ENCODE measurements around the gene CDH24.

CDH24 gene

DNA sequence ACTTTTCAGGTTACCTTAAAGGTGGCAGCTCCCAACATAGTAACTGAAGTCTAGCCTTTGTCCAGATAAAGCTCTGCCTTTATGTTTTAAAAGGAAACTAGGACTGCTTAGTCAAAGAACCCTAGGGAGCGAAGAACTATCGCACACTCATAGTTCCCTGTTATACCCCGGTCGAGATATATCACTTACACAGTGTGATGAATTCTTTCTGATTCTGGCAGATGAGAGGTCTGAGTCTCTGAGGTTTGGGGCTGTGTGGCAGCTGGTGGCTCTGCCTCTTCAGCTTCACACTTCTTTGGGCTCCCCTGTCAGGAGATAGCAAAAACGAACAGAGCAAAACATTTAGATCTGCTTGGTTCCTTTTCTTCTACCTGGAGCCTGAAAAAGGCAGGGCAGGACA, 20.6 kb upstream of the CDH24 start:
- peak in 1 of 2 donors; percentile 58 for DNase-seq (ENCODE audit: low read depth in 2 of 2)
- TF ChIP-seq, protein P1, sequence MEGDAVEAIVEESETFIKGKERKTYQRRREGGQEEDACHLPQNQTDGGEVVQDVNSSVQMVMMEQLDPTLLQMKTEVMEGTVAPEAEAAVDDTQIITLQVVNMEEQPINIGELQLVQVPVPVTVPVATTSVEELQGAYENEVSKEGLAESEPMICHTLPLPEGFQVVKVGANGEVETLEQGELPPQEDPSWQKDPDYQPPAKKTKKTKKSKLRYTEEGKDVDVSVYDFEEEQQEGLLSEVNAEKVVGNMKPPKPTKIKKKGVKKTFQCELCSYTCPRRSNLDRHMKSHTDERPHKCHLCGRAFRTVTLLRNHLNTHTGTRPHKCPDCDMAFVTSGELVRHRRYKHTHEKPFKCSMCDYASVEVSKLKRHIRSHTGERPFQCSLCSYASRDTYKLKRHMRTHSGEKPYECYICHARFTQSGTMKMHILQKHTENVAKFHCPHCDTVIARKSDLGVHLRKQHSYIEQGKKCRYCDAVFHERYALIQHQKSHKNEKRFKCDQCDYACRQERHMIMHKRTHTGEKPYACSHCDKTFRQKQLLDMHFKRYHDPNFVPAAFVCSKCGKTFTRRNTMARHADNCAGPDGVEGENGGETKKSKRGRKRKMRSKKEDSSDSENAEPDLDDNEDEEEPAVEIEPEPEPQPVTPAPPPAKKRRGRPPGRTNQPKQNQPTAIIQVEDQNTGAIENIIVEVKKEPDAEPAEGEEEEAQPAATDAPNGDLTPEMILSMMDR (IDR thresholded peaks at IDR 0.05; ENCODE audit: low read depth, low read length): no peak
- no peak overlapping the region for H3K4me3 ChIP-seq (replicated peaks in 1 of 2; ENCODE audit: low read depth in 2 of 2, low read length in 2 of 2)

DNA sequence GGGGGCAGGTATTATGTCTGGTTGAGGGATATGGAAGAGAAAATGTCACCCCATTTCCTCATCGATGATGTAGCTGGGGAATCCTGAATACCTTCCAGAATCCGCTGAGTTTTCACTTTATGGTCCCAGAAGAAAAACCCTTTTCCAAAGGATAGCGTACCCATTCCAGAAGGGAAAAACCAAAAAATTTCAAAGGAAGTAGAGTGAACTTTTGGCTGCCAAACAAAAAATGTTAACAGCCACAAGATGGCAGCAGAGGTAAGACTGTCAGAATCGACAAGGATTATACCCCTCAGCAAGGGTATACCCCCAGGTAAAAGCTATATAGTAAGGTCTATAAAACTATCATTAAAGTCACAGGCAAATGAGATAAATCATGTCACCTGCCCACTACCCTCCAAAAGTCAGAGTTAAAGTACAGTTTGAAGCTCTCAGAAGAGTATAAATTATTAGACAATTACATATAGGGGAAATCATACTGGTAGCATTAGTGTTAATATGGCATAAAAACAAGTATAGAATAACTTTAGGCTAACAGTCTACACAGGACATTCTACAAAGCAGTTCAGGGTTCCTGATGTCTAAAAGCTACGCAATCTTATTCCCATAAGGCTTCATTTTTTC, 19.6 kb upstream of the CDH24 start:
- peak; percentile 56 to 60 for DNase-seq (ENCODE audit: low read depth in 2 of 2)
- TF ChIP-seq, protein P1 (IDR thresholded peaks at IDR 0.05; ENCODE audit: low read depth, low read length): peak; percentile 70
- no peak overlapping the region for H3K4me3 ChIP-seq (replicated peaks in 1 of 2; ENCODE audit: low read depth in 2 of 2, low read length in 2 of 2)

DNA sequence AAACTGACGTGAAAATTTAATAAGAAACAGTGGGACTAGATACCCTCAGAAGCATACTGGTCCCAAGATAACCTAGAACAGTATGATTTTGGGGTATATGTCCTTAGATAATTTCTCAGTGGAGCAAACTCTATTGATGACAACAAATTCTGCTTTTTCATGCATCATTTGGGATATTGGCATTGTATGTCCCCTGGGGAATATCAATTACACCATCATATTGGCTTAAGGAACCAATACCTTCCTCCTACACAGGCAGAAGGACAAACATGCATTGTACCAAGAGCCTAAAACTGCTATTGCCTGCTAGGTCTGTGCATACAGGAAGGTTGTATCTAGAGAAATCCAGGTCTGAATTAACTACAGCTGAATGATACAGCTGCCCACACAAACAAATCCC, 17.6 kb upstream of the CDH24 start:
- DNase-seq (ENCODE audit: low read depth in 2 of 2): no peak
- TF ChIP-seq, protein P1 (IDR thresholded peaks at IDR 0.05; ENCODE audit: low read depth, low read length): no peak
- no peak overlapping the region for H3K4me3 ChIP-seq (replicated peaks in 1 of 2; ENCODE audit: low read depth in 2 of 2, low read length in 2 of 2)

DNA sequence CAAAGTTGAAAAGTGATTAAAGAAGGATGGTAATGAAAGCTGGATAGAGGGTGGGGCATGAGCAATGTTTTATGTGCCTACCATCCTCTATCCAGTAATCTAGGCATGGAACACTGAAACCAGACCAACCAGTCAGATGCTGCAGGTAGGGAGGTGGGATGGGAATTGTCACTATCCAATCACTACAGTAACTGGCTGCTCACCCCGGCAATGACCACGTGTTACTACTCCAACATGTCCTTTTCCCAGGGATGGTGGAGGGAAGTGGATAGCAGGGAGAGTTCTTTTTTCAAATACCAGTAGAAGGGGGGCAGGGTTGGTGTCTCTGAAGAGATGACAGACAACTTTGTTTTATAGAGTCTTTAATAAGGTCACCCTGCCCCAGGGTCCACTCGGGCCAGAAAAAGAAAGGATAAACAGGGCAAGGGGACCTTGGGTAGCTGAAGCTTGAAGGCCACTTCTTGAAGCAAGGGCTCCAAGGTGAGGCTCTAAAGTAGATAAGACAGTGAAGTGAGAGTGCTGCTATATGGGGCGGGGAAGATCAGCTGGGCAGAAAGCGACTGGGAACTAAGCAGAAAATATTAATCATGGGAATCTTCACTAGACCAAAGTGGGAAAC, 14.7 kb upstream of the CDH24 start:
- H3K4me3 ChIP-seq (replicated peaks in 1 of 2; ENCODE audit: low read depth in 2 of 2, low read length in 2 of 2): no peak overlapping the region
- DNase-seq (ENCODE audit: low read depth in 2 of 2): no peak
- TF ChIP-seq, protein P1 (IDR thresholded peaks at IDR 0.05; ENCODE audit: low read depth, low read length): no peak

DNA sequence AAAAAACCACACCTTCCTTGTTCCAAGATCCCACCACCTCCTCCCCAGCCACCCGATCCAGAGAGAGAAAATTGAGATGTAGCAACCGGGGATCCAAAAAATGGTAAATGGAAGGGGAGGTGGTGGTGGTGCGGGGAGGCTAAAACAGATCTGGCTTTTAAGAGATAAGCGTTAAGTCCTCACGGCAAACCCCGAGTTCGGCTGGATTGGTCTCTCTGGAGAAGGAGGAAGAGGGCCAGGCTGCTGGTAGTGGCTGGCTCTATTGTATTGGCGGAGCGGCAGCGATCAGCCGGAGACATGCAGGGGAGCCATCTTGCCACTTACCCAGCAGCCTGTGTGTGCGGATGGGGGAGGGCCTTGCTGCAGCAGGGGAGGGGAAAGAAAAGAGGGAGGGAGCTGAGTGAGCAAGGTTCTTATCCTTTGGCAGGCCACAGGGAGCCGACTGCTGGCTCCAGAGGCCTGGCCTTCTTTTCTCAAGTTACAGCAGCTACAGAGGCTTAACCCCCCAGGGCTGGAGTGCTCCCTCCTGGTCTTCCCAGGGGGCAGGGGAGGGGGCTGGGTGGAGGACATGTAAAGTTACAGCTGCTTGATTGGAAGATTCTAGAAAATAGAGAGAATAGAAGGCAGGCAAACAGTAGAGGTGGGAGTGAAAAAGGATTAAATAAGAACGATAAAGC, 14.1 kb upstream of the CDH24 start:
- DNase-seq (ENCODE audit: low read depth in 2 of 2): peak; percentile 92 to 97
- TF ChIP-seq, protein P1 (IDR thresholded peaks at IDR 0.05; ENCODE audit: low read depth, low read length): no peak
- peak overlapping the region; percentile 67 to 70 for H3K4me3 ChIP-seq (replicated peaks in 1 of 2; ENCODE audit: low read depth in 2 of 2, low read length in 2 of 2)

DNA sequence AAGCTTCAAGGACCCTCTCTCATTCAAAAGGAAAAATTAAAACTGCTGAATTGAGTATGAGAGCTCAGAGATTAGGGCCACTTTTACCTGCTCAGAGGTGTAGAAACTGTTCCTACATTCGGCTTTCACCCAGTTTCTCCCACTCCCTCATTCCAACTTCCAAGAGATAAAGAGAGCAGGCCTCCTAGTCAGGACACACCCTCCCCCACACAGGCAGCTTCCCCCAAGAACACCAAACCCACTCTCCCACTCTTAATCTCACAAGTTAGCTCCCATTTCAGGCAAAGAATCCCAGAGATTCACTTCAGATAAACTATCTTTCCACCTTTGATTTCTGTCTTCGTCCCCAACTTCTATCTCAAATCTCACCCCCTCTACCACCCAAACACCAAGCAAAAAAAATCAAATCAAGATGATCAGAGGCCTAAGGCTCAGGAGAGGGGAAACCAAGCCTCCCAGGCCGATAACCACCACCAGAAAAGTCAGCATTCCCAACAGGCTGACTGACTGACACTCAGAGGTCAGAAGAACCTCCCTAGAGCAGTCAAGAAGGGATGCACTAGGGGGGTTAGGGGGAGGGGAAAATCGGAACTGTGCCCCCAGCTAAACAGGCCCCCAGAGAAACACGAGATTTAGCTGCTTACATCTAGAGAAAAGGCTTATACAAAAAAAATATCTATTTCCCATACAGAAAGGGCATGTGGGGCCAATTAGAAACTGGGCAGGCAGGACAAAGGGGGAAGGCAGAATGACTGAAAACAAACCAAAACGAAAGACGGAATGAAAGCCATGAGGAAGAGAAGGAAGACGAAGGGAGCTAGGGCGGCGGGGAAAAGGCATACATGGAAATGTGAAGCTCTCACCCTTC, 13.2 kb upstream of the CDH24 start:
- no peak for DNase-seq (ENCODE audit: low read depth in 2 of 2)
- TF ChIP-seq, protein P1 (IDR thresholded peaks at IDR 0.05; ENCODE audit: low read depth, low read length): no peak
- H3K4me3 ChIP-seq (replicated peaks in 1 of 2; ENCODE audit: low read depth in 2 of 2, low read length in 2 of 2): peak overlapping the region; percentile 67 to 70

Measured in cardiac fibroblast (primary cell).